OCI-LY7 (cell line): Measurements from ENCODE around the gene ANKH. TPM values are rescaled to one million over a fixed set of nuclear protein-coding genes. Genes with fewer than 3 reads are reported as not detected.

Source experiments
- BruUV-seq: library from RNA; stranded (reverse); fragments of 400-500 nt; replicated peaks from 2 replicates; lab custom pipeline; 2021; lab: Mats Ljungman, UMichigan
- CTCF ChIA-PET: fragments of 300-600 bp; sonication (Branson Sonifier 250); formaldehyde crosslinking; loops from one replicate; lab custom pipeline; 2022; ENCODE audit warnings: antibody characterized with exemption; ENCODE audit not compliant: unreplicated experiment; lab: Charles Lee
- POLR2A ChIA-PET: fragments of 300-600 bp; sonication (Branson Sonifier 250); formaldehyde crosslinking; loops from one replicate; lab custom pipeline; 2022; ENCODE audit warnings: antibody characterized with exemption; lab: Charles Lee
- DNase-seq: peaks from one replicate; pipeline ENCODE4 v3.0.0-alpha.2; 2015; ENCODE audit warnings: low spot score
- H2AFZ ChIP-seq: fragments of 200-600 bp; sonication (generic), shearing (Covaris generic); 2 replicates; pipeline ENCODE4 v1.6.1; 2014; ENCODE audit warnings: mild to moderate bottlenecking, antibody characterized with exemption, low read length, moderate library complexity
- H3K27ac ChIP-seq: fragments of 200-600 bp; sonication (generic); 2 replicates; pipeline ENCODE4 v1.5.1; 2014; ENCODE audit warnings: mixed run types, low read depth, mild to moderate bottlenecking, moderate library complexity, low read length, inconsistent platforms; ENCODE audit not compliant: poor library complexity, severe bottlenecking
- H3K36me3 ChIP-seq: fragments of 200-600 bp; sonication (generic); 2 replicates; pipeline ENCODE4 v1.6.1; 2014; ENCODE audit warnings: mild to moderate bottlenecking, antibody characterized with exemption, low read length, moderate library complexity, mixed read lengths; ENCODE audit not compliant: insufficient read depth
- H3K4me1 ChIP-seq: fragments of 200-600 bp; sonication (generic); 2 replicates; pipeline ENCODE4 v1.5.1; 2014; ENCODE audit warnings: mild to moderate bottlenecking, low read length; ENCODE audit not compliant: insufficient read depth, poor library complexity, severe bottlenecking
- H3K4me2 ChIP-seq: fragments of 200-600 bp; sonication (generic); 2 replicates; pipeline ENCODE4 v1.6.1; 2014; ENCODE audit warnings: mild to moderate bottlenecking, low read length
- H3K4me3 ChIP-seq: fragments of 200-600 bp; sonication (generic); 2 replicates; pipeline ENCODE4 v1.5.1; 2014; ENCODE audit warnings: mild to moderate bottlenecking, low read depth, low read length; ENCODE audit not compliant: poor library complexity, severe bottlenecking
- H3K79me2 ChIP-seq: fragments of 200-600 bp; sonication (generic); 2 replicates; pipeline ENCODE4 v1.6.1; 2016; ENCODE audit warnings: low read depth, mild to moderate bottlenecking, low read length, moderate library complexity, mixed read lengths; ENCODE audit not compliant: insufficient read depth
- H3K9me2 ChIP-seq: fragments of 200-600 bp; sonication (generic); 2 replicates; pipeline ENCODE4 v1.6.1; 2016; ENCODE audit warnings: mild to moderate bottlenecking, low read length, mixed read lengths; ENCODE audit not compliant: insufficient read depth
- H3K9me3 ChIP-seq: fragments of 200-600 bp; sonication (generic); 2 replicates; pipeline ENCODE4 v1.6.1; 2014; ENCODE audit warnings: mild to moderate bottlenecking, mixed run types, low read length, mixed read lengths
- H4K20me1 ChIP-seq: fragments of 200-600 bp; sonication (generic); 2 replicates; pipeline ENCODE4 v1.6.1; 2014; ENCODE audit warnings: mild to moderate bottlenecking, antibody characterized with exemption, low read length, moderate library complexity, mixed read lengths; ENCODE audit not compliant: insufficient read depth
- CTCF ChIP-seq: fragments of 200-600 bp; sonication (generic); conservative IDR thresholded peaks from 2 replicates; pipeline ENCODE4 v1.5.1; 2014; ENCODE audit warnings: mild to moderate bottlenecking, antibody characterized with exemption, low read length, moderate library complexity, mixed read lengths
- EZH2phosphoT487 ChIP-seq: fragments of 200-600 bp; sonication (generic); IDR thresholded peaks from 2 replicates; pipeline ENCODE4 v1.6.1; 2018; ENCODE audit warnings: low read depth, borderline replicate concordance, mild to moderate bottlenecking, mixed run types, antibody characterized with exemption, low read length, moderate library complexity, mixed read lengths
- intact Hi-C: fragments of 100-400 bp; cut with micrococcal nuclease; formaldehyde crosslinking; loops from one replicate; pipeline ENCODE4 v1.10.0; 2022; ENCODE audit not compliant: unreplicated experiment
- microRNA-seq: library from miRNA; unstranded; fragments of <30 nt; microRNA quantifications from one replicate; pipeline ENCODE4 v1.2.0, GENCODE V29; 2022; ENCODE audit warnings: borderline replicate concordance
- small RNA-seq: library from RNA; depleted of rRNA; stranded (forward); fragments of <200 nt; gene quantifications from one replicate; pipeline ENCODE3, GENCODE V24; 2014
- total RNA-seq, 2 experiments: library from RNA; depleted of rRNA in 1 of 2; stranded (reverse); fragments of >200 nt in 1 of 2; shearing (Covaris generic) in 1 of 2; gene quantifications; 2 replicates each; pipeline ENCODE4 v1.2.3, GENCODE V29; 2014 to 2022

Gene ANKH
- total RNA-seq, 2 experiments from 2014 or later = 23.1 to 80.4 TPM

- Histone ChIP-seq H3K9me3 (no peaks in the 10 kb centered on the region; the same call in 1 of the 2 replicates), H3K36me3 (no peaks in the 10 kb centered on the region), H3K27ac (no peak overlapping the region), H3K4me2 (no peak overlapping the region), H4K20me1 (no peaks in the 10 kb centered on the region), H3K4me3 (no peak overlapping the region), H3K4me1 (peaks cover 18% of the 10 kb centered on the region), H3K79me2 (no peaks in the 10 kb centered on the region), H3K9me2 (no peaks in the 10 kb centered on the region), H2AFZ (no peak overlapping the region)
- no peak for DNase-seq
- CTCF ChIA-PET = no interaction called here
- POLR2A ChIA-PET = interaction anchor here (1.4 to 1.8 kb wide), 2 partner anchors 8 to 10 kb away, joined by 5 to 6 read pairs; no protein-coding TSS in a partner anchor
- BruUV-seq = no TSS peak
- no peak for TF ChIP-seq EZH2phosphoT487
- TF ChIP-seq CTCF = no peak
- intact Hi-C loops = no loop called here
Observed at GRCh38 chr5:14656898-14657297, 214.7 kb downstream of the ANKH start.

GRCh38 chr5:14655146-14655741 is 216.3 kb downstream of the ANKH start:
- Histone ChIP-seq H3K9me2 (no peaks in the 10 kb centered on the region), H2AFZ (no peak overlapping the region), H3K9me3 (no peaks in the 10 kb centered on the region; the same call in 1 of the 2 replicates), H3K4me3 (no peak overlapping the region), H3K4me2 (0 out of 2 replicates have a peak overlapping the region, but pooled peaks have one; percentile 1), H3K79me2 (no peaks in the 10 kb centered on the region), H3K4me1 (peaks cover 7% of the 10 kb centered on the region), H3K27ac (no peak overlapping the region), H3K36me3 (no peaks in the 10 kb centered on the region), H4K20me1 (no peaks in the 10 kb centered on the region)
- TF ChIP-seq EZH2phosphoT487 = no peak
- no peak for TF ChIP-seq CTCF
- DNase-seq = peak; percentile 26
- CTCF ChIA-PET = no interaction called here
- intact Hi-C loops = no loop called here
- BruUV-seq = no TSS peak
- POLR2A ChIA-PET = interaction anchor here (0.6 to 1.8 kb wide), 6 partner anchors 12 to 259 kb away, joined by 3 to 6 read pairs (median 3); no protein-coding TSS in a partner anchor

Small RNA genes within 50 kb of the gene (microRNA-seq; reads per million reads assigned to microRNA genes)
- gene MIR4637 = not detected

Small RNA genes within 50 kb of the gene (small RNA-seq; reads per million reads assigned to genes)
- gene HNRNPKP5 (not detected), gene MIR4637 (not detected)

Other genes starting within 250 kb of the ANKH start
- 19.2 and 28.7 TPM in 2 replicates for gene OTULIN, start 207.1 kb downstream of the ANKH start, total RNA-seq (2014; rRNA removed; shearing (Covaris generic))
- gene OTULIN, start 207.1 kb downstream of the ANKH start, total RNA-seq (2022) = 45.6 and 46.3 TPM in 2 replicates